ENCODE data around the gene GSDME. TPM values are rescaled to one million over a fixed set of nuclear protein-coding genes. Genes with fewer than 3 reads are reported as not detected.

GSDME gene
- total and polyA plus RNA-seq, 2 experiments from 2014 or later, result 35.1 to 48.1 TPM

DNA sequence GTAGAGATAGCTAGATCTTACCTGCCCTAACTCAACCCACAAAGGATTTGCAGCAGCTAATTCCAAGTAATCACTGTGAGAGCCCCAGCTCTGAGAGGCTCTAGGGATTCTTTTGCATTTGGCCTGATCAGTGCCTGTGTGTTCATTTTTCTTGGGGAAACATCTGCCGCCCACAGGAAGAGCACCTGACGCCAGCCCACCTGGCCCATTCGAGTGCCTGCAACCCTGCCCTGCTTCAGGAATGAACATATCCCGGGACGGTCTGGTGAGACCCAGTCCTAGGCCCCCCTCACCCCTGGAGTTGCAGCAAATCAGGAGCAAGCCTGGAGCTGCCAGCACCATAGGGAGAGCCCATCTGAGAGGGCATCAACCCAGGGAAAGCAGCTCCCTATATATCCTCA, 38.8 kb downstream of the GSDME start:
- no peaks in the 10 kb centered on the region for H3K79me2 ChIP-seq
- no peaks in the 10 kb centered on the region for H4K20me1 ChIP-seq (ENCODE audit: insufficient read depth, poor library complexity, severe bottlenecking)
- no peak overlapping the region for H2AFZ ChIP-seq
- no peaks in the 10 kb centered on the region for H3K36me3 ChIP-seq (replicated peaks; ENCODE audit: insufficient read depth, low read depth)
- H3K27me3 ChIP-seq, result no peaks in the 10 kb centered on the region
- H3K9me2 ChIP-seq (replicated peaks; ENCODE audit: insufficient read depth), result no peaks in the 10 kb centered on the region
- no peak overlapping the region for H3K4me3 ChIP-seq
- no peaks in the 10 kb centered on the region for H3K9me3 ChIP-seq (ENCODE audit: low read depth)
- H3K27ac ChIP-seq, result no peak overlapping the region
- no peak overlapping the region for H3K4me2 ChIP-seq
- TF ChIP-seq EZH2 (IDR thresholded peaks at IDR 0.05; ENCODE audit: borderline replicate concordance) (no peak), CTCF (IDR thresholded peaks at IDR 0.05; ENCODE audit: poor library complexity) (no peak), EZH2phosphoT487 (IDR thresholded peaks at IDR 0.05; ENCODE audit: low read depth, severe bottlenecking, unreplicated experiment) (no peak)
- H3K4me1 ChIP-seq (ENCODE audit: insufficient read depth), result no peaks in the 10 kb centered on the region
- 97% methylated on average over 5 of the region's 5 CpGs for WGBS (ENCODE audit: low lambda C conversion rate, missing lambda C conversion rate)
- no peak for DNase-seq (ENCODE audit: low spot score)

DNA sequence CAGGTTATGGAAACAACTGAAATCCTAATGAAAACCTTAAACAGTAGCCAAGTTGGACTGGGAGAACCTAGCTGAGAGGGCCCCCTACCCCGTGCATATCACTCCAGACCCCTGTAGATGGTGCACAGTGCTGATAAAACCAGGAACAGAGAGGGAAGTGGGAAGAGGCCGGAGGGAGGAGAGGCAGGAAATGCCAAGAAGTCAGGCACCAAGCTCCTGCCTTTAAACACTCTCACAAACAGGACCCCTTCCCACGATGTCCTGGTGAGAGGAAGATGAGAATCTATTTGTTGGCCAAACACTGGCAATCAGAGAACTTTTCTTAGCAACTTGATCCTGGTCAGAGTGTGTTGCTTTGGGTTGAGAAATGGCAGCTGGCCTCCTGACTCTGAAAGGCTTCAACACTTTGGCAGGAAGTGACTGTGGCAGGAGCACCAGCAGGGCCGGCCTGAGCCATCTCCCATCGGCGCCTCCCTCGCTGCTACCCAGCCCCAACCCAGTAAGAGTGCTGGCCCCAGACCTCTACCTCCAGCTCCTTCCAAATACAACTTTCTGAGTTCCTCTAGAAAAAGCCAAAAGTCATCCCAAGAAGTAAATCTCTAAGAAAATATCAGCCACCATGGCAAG, 39.5 kb downstream of the GSDME start:
- 76% methylated on average over 7 of the region's 7 CpGs for WGBS (ENCODE audit: low lambda C conversion rate, missing lambda C conversion rate)
- no peak overlapping the region for H3K4me3 ChIP-seq
- H3K27me3 ChIP-seq, result no peaks in the 10 kb centered on the region
- H3K9me3 ChIP-seq (ENCODE audit: low read depth), result no peaks in the 10 kb centered on the region
- H3K79me2 ChIP-seq, result no peaks in the 10 kb centered on the region
- TF ChIP-seq EZH2phosphoT487 (IDR thresholded peaks at IDR 0.05; ENCODE audit: low read depth, severe bottlenecking, unreplicated experiment) (no peak), CTCF (IDR thresholded peaks at IDR 0.05; ENCODE audit: poor library complexity) (no peak), EZH2 (IDR thresholded peaks at IDR 0.05; ENCODE audit: borderline replicate concordance) (no peak)
- no peaks in the 10 kb centered on the region for H4K20me1 ChIP-seq (ENCODE audit: insufficient read depth, poor library complexity, severe bottlenecking)
- H2AFZ ChIP-seq, result no peak overlapping the region
- no peak for DNase-seq (ENCODE audit: low spot score)
- no peaks in the 10 kb centered on the region for H3K36me3 ChIP-seq (replicated peaks; ENCODE audit: insufficient read depth, low read depth)
- no peaks in the 10 kb centered on the region for H3K4me1 ChIP-seq (ENCODE audit: insufficient read depth)
- H3K9me2 ChIP-seq (replicated peaks; ENCODE audit: insufficient read depth), result no peaks in the 10 kb centered on the region
- no peak overlapping the region for H3K27ac ChIP-seq
- no peak overlapping the region for H3K4me2 ChIP-seq

DNA sequence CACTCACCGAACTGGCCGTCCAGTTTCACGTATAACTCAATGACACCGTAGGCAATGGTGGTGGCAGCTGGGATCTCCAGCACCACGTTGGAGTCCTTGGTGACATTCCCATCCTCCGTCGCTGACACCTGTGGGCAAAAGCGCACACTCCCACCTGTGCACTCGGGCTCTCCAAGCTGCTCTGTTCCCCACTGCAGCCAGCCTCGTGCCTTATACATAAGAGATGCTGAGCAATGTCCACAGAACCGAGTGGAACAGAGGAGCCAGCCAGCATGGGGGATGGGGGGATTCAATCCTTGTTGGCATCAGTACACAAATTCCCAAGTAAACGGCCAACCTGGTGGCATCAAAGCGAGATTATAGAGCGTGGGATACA, 40.0 kb downstream of the GSDME start:
- Histone ChIP-seq H3K36me3 (replicated peaks; ENCODE audit: insufficient read depth, low read depth) (no peaks in the 10 kb centered on the region), H3K27me3 (no peaks in the 10 kb centered on the region), H3K9me2 (replicated peaks; ENCODE audit: insufficient read depth) (no peaks in the 10 kb centered on the region), H2AFZ (no peak overlapping the region), H3K9me3 (ENCODE audit: low read depth) (no peaks in the 10 kb centered on the region), H3K4me3 (no peak overlapping the region), H3K4me2 (no peak overlapping the region), H3K4me1 (ENCODE audit: insufficient read depth) (no peaks in the 10 kb centered on the region), H3K27ac (no peak overlapping the region), H3K79me2 (no peaks in the 10 kb centered on the region), H4K20me1 (ENCODE audit: insufficient read depth, poor library complexity, severe bottlenecking) (no peaks in the 10 kb centered on the region)
- WGBS (ENCODE audit: low lambda C conversion rate, missing lambda C conversion rate), result 90% methylated on average over 14 of the region's 14 CpGs
- DNase-seq (ENCODE audit: low spot score), result no peak
- TF ChIP-seq EZH2phosphoT487 (IDR thresholded peaks at IDR 0.05; ENCODE audit: low read depth, severe bottlenecking, unreplicated experiment), result no peak

DNA sequence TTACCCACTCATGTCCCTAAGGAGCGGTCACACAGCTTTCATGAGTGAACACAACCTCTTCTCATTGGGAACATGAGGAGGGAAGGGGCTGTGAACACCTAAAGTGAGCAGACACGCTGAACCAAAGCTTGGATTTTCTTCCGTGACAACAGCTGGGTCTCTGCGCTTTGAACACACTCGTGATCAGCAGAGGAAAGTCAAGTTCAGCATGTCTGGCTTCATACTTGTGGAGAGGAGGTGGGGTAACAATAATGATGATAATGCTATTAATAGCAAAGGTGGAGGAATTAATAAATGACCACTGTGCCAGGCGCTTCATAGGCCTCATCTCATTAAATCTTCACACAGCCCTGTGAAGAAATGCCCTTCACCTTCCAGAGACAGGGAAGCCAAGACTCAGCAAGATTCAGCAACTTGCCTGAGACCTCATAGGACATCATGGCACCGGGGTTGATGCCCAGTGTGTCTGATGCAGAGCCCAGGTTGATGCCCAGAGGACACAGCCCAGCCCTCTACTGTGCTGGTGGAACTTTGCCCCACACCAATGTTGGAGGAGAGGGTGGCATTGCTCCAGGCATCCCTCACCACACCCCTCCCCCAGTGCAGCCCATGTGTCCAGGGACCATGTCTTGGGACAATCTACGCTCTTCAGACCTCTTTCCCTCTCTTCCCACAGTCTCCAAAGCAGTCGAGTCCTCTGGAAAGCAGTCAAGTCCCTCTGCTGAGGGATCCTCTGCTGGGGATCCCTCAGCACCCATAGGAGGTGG, 40.6 kb downstream of the GSDME start:
- Histone ChIP-seq H3K4me2 (no peak overlapping the region), H3K9me3 (ENCODE audit: low read depth) (no peaks in the 10 kb centered on the region)
- 97% methylated on average over 9 of the region's 9 CpGs for WGBS (ENCODE audit: low lambda C conversion rate, missing lambda C conversion rate)

More for the DNA sequence above, 40.6 kb downstream of the GSDME start:
- Histone ChIP-seq H2AFZ (no peak overlapping the region), H3K4me3 (no peak overlapping the region), H3K9me2 (replicated peaks; ENCODE audit: insufficient read depth) (no peaks in the 10 kb centered on the region), H3K4me1 (ENCODE audit: insufficient read depth) (no peaks in the 10 kb centered on the region), H3K27ac (no peak overlapping the region), H3K27me3 (no peaks in the 10 kb centered on the region), H4K20me1 (ENCODE audit: insufficient read depth, poor library complexity, severe bottlenecking) (no peaks in the 10 kb centered on the region), H3K36me3 (replicated peaks; ENCODE audit: insufficient read depth, low read depth) (no peaks in the 10 kb centered on the region), H3K79me2 (no peaks in the 10 kb centered on the region)
- TF ChIP-seq EZH2phosphoT487 (IDR thresholded peaks at IDR 0.05; ENCODE audit: low read depth, severe bottlenecking, unreplicated experiment), result no peak
- TF ChIP-seq CTCF (IDR thresholded peaks at IDR 0.05; ENCODE audit: poor library complexity), result no peak
- no peak for DNase-seq (ENCODE audit: low spot score)
